ENCODE data around the gene RBM17.

DNA sequence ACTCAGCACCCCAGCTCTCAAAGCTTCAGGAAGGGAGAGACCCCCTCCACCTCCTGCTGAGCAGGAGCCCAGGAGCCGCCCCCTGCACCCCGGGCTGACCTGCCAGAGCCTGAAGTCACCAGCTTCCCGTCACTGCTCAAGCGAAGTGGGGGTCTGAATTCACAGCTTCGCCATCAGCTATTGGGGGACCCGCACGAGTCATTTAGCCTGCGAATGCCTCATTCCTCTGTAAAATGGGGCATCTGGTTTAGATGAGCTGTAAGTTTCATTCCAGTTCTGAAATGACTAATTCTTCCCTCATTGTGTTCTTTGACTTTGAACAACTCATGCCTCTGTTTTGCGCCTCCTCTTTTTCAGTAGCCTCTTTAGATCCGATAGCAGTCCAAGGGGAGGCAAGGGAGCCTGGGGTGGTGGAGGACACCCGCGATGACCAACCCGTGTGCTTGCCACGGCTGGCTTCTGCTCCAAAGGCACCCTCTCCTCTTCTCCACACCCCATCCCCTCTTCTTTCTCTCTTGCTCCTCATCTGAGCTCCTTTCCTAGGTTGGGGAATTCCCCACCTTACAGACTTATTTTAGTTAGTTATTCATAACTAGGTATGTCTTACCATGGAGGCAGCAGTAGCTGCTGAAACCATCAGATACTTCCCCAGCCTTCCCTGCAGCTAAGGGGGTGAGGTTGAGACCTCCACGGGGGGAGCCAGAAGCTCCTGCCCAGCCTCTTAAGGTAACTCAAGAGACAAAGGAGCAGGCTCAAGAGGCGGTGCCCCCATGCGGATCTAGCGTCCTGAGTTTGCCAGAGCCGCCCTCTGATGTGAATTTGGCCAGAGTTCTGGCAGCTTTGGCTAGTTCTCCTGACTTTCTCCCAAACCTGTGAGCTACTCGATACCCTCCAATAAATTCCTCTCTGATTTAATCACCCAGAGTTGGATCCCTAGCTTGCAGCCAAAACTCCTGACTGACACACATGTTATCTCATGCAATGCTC lies 47.7 kb downstream of the RBM17 start:
- TF ChIP-seq, protein P1, sequence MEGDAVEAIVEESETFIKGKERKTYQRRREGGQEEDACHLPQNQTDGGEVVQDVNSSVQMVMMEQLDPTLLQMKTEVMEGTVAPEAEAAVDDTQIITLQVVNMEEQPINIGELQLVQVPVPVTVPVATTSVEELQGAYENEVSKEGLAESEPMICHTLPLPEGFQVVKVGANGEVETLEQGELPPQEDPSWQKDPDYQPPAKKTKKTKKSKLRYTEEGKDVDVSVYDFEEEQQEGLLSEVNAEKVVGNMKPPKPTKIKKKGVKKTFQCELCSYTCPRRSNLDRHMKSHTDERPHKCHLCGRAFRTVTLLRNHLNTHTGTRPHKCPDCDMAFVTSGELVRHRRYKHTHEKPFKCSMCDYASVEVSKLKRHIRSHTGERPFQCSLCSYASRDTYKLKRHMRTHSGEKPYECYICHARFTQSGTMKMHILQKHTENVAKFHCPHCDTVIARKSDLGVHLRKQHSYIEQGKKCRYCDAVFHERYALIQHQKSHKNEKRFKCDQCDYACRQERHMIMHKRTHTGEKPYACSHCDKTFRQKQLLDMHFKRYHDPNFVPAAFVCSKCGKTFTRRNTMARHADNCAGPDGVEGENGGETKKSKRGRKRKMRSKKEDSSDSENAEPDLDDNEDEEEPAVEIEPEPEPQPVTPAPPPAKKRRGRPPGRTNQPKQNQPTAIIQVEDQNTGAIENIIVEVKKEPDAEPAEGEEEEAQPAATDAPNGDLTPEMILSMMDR (IDR thresholded peaks at IDR 0.05): no peak
- TF ChIP-seq POLR2A (IDR thresholded peaks at IDR 0.05): no peak
- no peak for TF ChIP-seq EP300 (IDR thresholded peaks at IDR 0.05)
